Endothelial cell of umbilical vein (primary cell): ENCODE results near the gene DISP3.

Source experiments
- POLR2A ChIP-seq: IDR thresholded peaks from 2 replicates; pipeline ENCODE4 v1.6.1; 2012; ENCODE audit warnings: low read depth, mild to moderate bottlenecking, control low read depth, low read length
- TF ChIP-seq, protein P1 (sequence below), 2 donors: IDR thresholded peaks; 1 replicate in 1 of 2; 2 replicates in 1 of 2; pipeline ENCODE4 v1.5.1; 2011; ENCODE audit warnings: low read length in 2 of 2, mild to moderate bottlenecking in 2 of 2, moderate library complexity in 2 of 2, control low read depth in 1 of 2, inconsistent platforms in 1 of 2, low read depth in 1 of 2; ENCODE audit not compliant: insufficient read depth in 1 of 2; ENCODE audit errors: extremely low read depth in 1 of 2

DNA sequence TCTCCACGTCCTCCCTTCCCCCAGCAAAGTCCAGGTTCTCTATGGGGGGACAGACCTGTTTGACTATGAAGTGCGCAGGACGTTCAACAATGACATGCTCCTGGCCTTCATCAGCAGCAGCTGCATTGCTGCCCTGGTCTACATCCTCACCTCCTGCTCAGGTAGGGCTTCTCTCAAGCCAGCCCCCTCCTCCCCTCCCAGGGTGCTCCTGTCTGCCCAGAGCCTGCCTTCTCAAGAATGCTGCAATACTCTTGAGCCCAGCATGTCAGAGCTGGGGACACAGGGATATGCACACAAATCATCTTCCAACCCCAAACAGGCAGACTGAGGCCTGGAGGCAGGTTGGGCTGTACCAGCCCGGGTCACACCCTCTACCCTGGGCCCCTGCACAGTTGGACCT, 35.4 kb downstream of the DISP3 start:
- no peak for TF ChIP-seq POLR2A
- TF ChIP-seq, protein P1, sequence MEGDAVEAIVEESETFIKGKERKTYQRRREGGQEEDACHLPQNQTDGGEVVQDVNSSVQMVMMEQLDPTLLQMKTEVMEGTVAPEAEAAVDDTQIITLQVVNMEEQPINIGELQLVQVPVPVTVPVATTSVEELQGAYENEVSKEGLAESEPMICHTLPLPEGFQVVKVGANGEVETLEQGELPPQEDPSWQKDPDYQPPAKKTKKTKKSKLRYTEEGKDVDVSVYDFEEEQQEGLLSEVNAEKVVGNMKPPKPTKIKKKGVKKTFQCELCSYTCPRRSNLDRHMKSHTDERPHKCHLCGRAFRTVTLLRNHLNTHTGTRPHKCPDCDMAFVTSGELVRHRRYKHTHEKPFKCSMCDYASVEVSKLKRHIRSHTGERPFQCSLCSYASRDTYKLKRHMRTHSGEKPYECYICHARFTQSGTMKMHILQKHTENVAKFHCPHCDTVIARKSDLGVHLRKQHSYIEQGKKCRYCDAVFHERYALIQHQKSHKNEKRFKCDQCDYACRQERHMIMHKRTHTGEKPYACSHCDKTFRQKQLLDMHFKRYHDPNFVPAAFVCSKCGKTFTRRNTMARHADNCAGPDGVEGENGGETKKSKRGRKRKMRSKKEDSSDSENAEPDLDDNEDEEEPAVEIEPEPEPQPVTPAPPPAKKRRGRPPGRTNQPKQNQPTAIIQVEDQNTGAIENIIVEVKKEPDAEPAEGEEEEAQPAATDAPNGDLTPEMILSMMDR (IDR thresholded peaks at IDR 0.05; ENCODE audit: extremely low read depth in 1 of 2, insufficient read depth in 1 of 2, low read depth in 1 of 2, low read length in 2 of 2): no peak
